CD4-positive, alpha-beta T cell treated with Interleukin-2 at 100 ng/mL for 4 hours (primary cell): ENCODE measurements around the gene MTCP1.
A peak's percentile ranks its signal among the peaks of the same experiment; 100 is the strongest.

Experiments
- DNase-seq: peaks from one replicate; pipeline ENCODE4 v3.0.0-alpha.2; 2020; ENCODE audit warnings: low spot score

Gene MTCP1, protein sequence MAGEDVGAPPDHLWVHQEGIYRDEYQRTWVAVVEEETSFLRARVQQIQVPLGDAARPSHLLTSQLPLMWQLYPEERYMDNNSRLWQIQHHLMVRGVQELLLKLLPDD

DNA sequence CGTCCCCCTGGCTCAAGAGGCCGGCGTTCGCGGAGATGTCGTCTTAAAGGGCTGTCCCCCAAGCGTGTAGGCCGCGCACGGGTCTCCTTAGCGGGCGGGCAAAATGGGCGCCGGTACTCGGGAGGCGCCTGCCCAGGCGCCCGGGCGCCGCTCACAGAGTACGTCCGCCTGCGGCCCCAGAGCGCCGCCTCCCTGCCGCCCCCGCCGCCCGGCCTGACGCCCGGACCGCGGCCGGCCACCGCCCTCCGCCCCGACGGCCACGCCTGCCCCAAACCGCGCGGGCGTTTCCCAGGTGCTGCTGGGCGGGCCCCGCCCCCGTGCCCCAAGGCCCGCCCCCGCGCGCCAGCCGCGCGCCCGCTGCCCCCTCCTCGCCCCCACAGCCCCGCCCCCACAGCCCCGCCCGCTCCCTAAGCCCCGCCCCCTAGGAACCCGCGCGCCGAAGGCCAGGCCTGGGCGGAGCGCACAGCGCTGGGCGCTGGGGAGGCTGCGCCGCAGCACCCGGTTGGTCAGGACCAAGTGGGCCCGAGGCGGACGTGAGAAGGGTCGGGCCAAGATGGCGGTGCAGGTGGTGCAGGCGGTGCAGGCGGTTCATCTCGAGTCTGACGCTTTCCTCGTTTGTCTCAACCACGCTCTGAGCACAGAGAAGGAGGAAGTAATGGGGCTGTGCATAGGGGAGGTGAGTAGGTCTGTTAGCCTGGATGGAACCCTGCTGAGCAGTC lies at the start of gene MTCP1, which contains the start of the genes BRCC3 and CMC4:
Gene MTCP1 (minus strand): TSS at position 162 of the 719 bp plus-strand sequence. CDS start 5,126 bp downstream, outside the sequence.
Gene BRCC3 (plus strand): TSS at position 534 of the 719 bp plus-strand sequence. CDS start 20 bp downstream, at position 554.
Gene CMC4 (minus strand): TSS at position 162 of the 719 bp plus-strand sequence. CDS start 7,113 bp downstream, outside the sequence.
- peak; percentile 73 for DNase-seq

DNA sequence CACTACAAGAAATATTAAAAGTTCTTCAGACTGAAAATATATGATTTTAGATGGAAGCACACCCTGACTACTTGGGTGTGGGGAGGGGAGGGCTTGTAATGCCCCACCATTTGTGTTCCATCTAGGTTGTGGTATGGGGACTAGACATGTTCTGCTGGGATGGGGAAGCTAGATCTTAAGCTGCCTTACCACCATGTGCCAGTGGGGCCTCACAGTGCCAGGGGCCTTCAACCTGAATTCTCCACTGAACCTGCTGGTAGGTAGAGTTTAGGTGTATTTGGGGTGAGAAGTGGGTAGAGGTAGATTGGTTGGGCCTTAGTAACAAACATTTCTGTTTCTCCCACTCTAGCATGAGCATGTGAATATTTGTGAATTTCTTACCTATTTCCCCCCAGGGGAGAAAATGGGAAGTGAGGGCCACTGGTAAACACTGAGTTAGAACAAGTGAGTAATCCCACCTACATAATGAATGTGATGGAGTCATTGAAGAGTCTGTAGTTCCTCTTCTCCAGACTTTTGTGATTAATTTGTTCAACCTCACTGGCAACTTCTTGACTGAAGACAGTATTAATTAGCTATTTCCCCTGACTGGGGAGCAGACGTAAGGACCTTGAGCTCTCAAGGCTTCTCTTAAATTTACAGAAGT lies 44.4 kb upstream of the MTCP1 start:
- no peak for DNase-seq

GRCh38 chrX:155113097-155113496 lies 42.2 kb upstream of the MTCP1 start:
- DNase-seq: no peak

GRCh38 chrX:155112171-155112570 lies 41.2 kb upstream of the MTCP1 start:
- no peak for DNase-seq

GRCh38 chrX:155108427-155108826 lies 37.5 kb upstream of the MTCP1 start:
- peak; percentile 0 for DNase-seq

DNA sequence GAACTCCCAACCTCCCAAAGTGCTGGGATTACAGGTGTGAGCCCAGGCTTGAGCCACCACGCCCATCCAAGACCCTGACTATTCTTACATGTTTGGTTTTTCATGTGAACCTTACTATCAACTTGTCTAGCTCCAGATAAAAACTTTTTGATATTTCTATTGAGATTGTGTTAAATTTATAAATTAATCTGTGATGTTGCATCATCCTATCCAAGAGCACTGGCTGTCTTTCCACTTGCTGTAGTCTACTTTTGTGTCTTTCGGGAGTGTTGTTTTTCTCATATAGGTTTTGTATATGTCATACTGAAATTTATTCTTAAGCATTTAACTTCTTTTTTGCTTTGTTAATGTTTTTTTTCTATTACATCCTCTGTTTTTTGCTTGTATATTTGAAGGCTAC lies 35.0 kb upstream of the MTCP1 start:
- DNase-seq: no peak

DNA sequence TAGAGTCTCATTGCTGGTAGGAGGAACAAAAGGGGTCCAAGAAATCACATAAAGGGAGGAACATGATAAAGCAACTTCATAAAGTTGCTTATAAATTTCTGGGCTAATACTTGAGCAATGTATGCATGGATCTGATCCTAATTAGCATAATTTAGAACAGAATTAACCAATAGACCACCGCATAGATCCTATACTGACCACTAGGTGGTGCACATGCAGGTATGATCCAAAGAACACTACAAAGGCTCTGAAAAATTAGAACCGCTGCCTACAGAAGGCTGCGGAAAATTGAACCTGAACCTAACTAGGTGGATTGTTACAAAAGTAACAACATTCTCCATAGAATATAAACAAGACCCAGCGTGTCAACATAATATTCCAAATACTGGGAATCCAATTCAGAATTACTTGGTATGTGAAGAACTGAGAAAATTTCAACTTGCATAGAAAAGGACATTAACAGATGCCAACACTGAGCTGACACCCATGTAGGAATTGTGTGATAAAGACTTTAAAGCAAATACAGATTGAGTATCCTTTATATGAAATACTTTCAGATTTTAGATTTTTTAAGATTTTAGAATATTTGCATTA lies 23.6 kb upstream of the MTCP1 start:
- peak; percentile 51 for DNase-seq

- no peak for DNase-seq
Measured at GRCh38 chrX:155086961-155087735, 16.2 kb upstream of the MTCP1 start.

- peak; percentile 44 for DNase-seq
Measured at GRCh38 chrX:155086202-155086840, 15.4 kb upstream of the MTCP1 start.

GRCh38 chrX:155071694-155072280 lies 851 bp upstream of the MTCP1 start:
- DNase-seq: no peak

GRCh38 chrX:155070663-155070974 lies 317 bp downstream of the MTCP1 start:
- DNase-seq: no peak

- no peak for DNase-seq
Measured at GRCh38 chrX:155070038-155070437, 898 bp downstream of the MTCP1 start.

DNA sequence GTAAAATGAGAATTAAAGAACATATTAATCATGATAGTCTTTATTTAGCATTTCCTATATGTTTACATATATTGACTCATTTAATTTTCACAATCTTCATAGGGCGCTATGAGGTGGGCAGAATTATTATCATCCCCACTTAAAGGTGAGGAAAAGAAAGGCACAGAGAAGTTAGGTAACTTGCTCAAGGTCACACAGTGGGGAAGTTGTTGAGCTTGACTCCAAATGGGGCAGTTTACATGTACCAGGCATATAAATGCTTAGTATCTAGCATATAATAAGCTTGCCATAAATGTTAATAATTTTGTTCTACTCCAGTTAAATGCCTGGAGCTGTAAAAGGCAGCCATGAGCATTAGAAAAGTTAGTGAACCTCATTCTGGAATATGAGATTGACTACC lies 1.5 kb downstream of the MTCP1 start:
- DNase-seq: no peak

GRCh38 chrX:155068165-155068564 lies 2.8 kb downstream of the MTCP1 start:
- no peak for DNase-seq

DNA sequence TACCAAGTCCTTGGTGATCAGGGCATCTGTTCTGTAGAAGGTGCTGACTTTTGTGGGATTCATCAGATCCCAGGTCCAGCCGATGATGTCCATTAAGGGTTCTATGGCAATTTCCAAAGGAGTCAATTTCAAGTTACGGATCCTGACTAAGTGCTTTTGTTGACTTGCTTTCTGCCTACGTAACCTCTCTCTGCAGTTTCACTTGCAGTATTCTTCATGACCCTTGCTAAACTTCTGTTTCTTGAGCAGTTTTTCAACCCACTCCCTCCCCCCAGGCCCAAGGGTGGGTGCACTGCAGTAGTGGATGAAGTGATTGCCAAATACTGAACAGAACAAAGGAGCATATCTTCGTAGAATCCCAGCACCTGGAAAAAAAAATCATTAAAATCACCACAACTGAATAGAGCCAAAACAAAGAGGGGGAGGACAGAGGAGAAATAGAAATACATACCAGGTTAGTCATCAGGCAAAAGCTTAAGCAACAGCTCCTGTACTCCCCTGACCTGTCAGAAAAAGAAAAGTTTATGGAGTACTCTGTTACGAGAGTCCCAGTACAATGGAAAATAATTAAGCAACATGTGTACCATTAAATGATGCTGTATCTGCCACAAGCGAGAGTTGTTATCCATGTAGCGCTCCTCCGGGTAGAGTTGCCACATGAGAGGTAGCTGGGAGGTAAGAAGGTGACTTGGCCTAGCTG lies 5.8 kb downstream of the MTCP1 start:
- no peak for DNase-seq

DNA sequence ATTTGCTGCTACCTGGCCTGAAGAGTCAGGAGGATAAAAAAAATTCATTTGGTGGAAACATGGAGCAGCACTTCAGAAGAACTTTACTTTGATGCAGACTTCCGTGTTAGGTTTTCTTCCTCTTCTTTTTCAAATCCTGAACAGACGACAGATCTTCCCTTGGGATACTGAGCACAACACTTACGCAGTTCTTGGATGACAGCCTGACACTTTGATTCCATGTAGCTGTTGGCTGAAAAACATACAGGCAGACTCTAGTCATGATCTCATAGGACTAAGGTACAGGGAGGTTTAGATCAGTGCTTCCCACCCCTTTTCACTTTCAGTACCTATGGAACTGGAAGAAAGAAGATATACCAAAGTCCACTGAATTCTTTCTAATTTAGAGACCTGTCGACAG lies 9.2 kb downstream of the MTCP1 start:
- DNase-seq: no peak

GRCh38 chrX:155056877-155057792 lies 13.8 kb downstream of the MTCP1 start:
- peak; percentile 57 for DNase-seq

DNA sequence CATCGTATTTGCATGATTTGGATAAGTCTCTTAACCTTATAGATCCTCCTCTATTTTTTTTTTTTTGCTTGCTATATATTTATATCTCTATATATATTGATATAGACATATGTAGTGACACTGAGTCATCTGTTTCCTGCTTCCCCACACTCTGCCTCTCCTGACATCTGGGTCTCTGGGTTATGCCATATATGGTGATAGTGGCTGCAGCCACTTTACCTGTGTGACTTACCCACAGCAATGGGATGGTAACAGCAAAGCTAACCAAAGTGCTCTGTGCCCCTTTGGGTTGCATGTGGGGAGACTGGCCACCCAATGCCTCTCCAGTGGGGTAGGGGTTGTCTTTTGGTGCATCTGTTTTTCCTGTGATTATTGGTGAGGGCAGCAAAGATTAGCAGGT lies 14.5 kb downstream of the MTCP1 start:
- peak; percentile 39 for DNase-seq

- DNase-seq: no peak
Measured at GRCh38 chrX:155055494-155055893, 15.4 kb downstream of the MTCP1 start.

DNA sequence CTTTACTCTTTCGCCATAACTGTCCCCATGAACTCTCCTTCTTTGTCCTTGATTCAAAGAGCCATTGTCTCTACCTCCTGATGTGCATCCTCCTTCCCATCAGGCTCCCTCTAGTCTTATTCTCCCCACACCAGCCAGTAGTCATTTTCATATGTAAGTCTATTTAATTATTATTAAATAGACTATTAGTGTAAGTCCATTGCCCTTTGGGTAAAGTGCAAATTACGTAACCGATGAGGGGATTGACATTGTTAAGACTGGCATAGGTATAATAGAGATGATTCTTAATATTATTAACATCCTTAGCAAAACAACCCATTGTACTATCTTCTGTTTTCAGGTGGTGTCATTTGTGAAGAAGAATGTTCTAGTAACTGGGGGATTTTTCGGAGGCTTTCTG lies 16.7 kb downstream of the MTCP1 start:
- DNase-seq: no peak
